ENCODE measurements around the gene EIF4G3. TPM values are rescaled to one million over a fixed set of nuclear protein-coding genes. Genes with fewer than 3 reads are reported as not detected.
A peak's percentile ranks its signal among the peaks of the same experiment; 100 is the strongest.

EIF4G3 gene
- total and polyA plus RNA-seq, 9 of the 15 experiments (the other 6 are each of a cell fraction or from before 2014, with no cell fraction given), result 6.7 to 40.5 (median 32.1) TPM

- TF ChIP-seq FOSL1 (tag; conservative IDR thresholded peaks at IDR 0.05) (peak; percentile 46; the same call in 1 of the 2 replicates), NR3C1 (CRISPR knock-in tag; IDR thresholded peaks at IDR 0.05) (no peak), NCOA6 (IDR thresholded peaks at IDR 0.05) (no peak), REST (IDR thresholded peaks at IDR 0.05; ENCODE audit: borderline replicate concordance) (no peak), REST (CRISPR knock-in tag; IDR thresholded peaks at IDR 0.05; ENCODE audit: low read depth) (no peak), CXXC5 (CRISPR knock-in tag; IDR thresholded peaks at IDR 0.05) (no peak), CREB3 (tag; conservative IDR thresholded peaks at IDR 0.05; ENCODE audit: low read depth) (no peak), ZNF140 (CRISPR knock-in tag; IDR thresholded peaks at IDR 0.05) (no peak), CEBPG (CRISPR knock-in tag; IDR thresholded peaks at IDR 0.05) (no peak), CEBPG (tag; conservative IDR thresholded peaks at IDR 0.05 in 1 of 2, IDR thresholded peaks at IDR 0.05 in 1 of 2) (0 out of 4 replicates have a peak, but pooled peaks of 1 of the 2 experiments have one; percentile 28), NFE2 (IDR thresholded peaks at IDR 0.05; ENCODE audit: low read depth) (peak; percentile 88), ZNF184 (CRISPR knock-in tag; IDR thresholded peaks at IDR 0.05) (no peak), C11orf30 (IDR thresholded peaks at IDR 0.05; ENCODE audit: low read depth) (peak; percentile 84)
Measured at GRCh38 chr1:21200767-21201166, 24.1 kb upstream of the EIF4G3 start (continued).

Measured in K562 (cell line).